ENCODE measurements around the gene SPR. TPM values are rescaled to one million over a fixed set of nuclear protein-coding genes. Genes with fewer than 3 reads are reported as not detected.

SPR gene
- total RNA-seq, 1 donor from 2014 or later: 0.98 TPM

- intact Hi-C loops (cut with micrococcal nuclease): loop anchor here (5.0 kb wide), 1 partner anchor 377 kb away; the partner anchor contains the start of gene EGR4
Measured at GRCh38 chr2:72915320-72915906, 28.2 kb downstream of the SPR start.

- intact Hi-C loops (cut with micrococcal nuclease): loop anchor here (2.0 to 5.0 kb wide), 2 partner anchors 29 to 376 kb away; partner anchors contain the start of genes EGR4 and SPR
Measured at GRCh38 chr2:72915907-72916742, 28.9 kb downstream of the SPR start.

GRCh38 chr2:72916743-72917137, 29.5 kb downstream of the SPR start:
- intact Hi-C loops (cut with micrococcal nuclease): loop anchor here (1.0 to 5.0 kb wide), 3 partner anchors 10 to 376 kb away; partner anchors contain the start of genes EGR4 and SPR

- intact Hi-C loops (cut with micrococcal nuclease): loop anchor here (1.0 to 5.0 kb wide), 3 partner anchors 9 to 375 kb away; partner anchors contain the start of genes EGR4 and SPR
Measured at GRCh38 chr2:72917138-72917876, 30.1 kb downstream of the SPR start, which contains the start of gene EMX1. EMX1 (plus strand) TSS chr2:72917519; CDS start chr2:72917853, 334 bp downstream.

GRCh38 chr2:72917877-72918553, 30.8 kb downstream of the SPR start:
- intact Hi-C loops (cut with micrococcal nuclease): loop anchor here (1.0 to 5.0 kb wide), 3 partner anchors 8 to 374 kb away; partner anchors contain the start of genes EGR4 and SPR

GRCh38 chr2:72919414-72920317, 32.5 kb downstream of the SPR start:
- intact Hi-C loops (cut with micrococcal nuclease): loop anchor here (2.0 to 5.0 kb wide), 2 partner anchors 373 to 771 kb away; partner anchors contain the start of gene EGR4

- intact Hi-C loops (cut with micrococcal nuclease): loop anchor here (2.0 kb wide), 1 partner anchor 772 kb away; no protein-coding TSS in a partner anchor
Measured at GRCh38 chr2:72920318-72921087, 33.3 kb downstream of the SPR start.

GRCh38 chr2:72921088-72921851, 34.1 kb downstream of the SPR start:
- intact Hi-C loops (cut with micrococcal nuclease): loop anchor here (2.0 kb wide), 1 partner anchor 772 kb away; no protein-coding TSS in a partner anchor

- intact Hi-C loops (cut with micrococcal nuclease): loop anchor here (2.0 kb wide), 1 partner anchor 773 kb away; no protein-coding TSS in a partner anchor
Measured at GRCh38 chr2:72921853-72922252, 34.6 kb downstream of the SPR start.

GRCh38 chr2:72923833-72924352, 36.7 kb downstream of the SPR start:
- intact Hi-C loops (cut with micrococcal nuclease): no loop called here

GRCh38 chr2:72924353-72925240, 37.4 kb downstream of the SPR start:
- intact Hi-C loops (cut with micrococcal nuclease): loop anchor here (5.0 kb wide), 1 partner anchor 62 kb away; no protein-coding TSS in a partner anchor

- intact Hi-C loops (cut with micrococcal nuclease): loop anchor here (5.0 kb wide), 1 partner anchor 63 kb away; no protein-coding TSS in a partner anchor
Measured at GRCh38 chr2:72925328-72925943, 38.2 kb downstream of the SPR start.

- intact Hi-C loops (cut with micrococcal nuclease): loop anchor here (1.0 to 5.0 kb wide), 2 partner anchors 9 to 64 kb away; partner anchors contain the start of gene EMX1
Measured at GRCh38 chr2:72926368-72926767, 39.2 kb downstream of the SPR start.

- intact Hi-C loops (cut with micrococcal nuclease): loop anchor here (1.0 to 5.0 kb wide), 2 partner anchors 10 to 65 kb away; partner anchors contain the start of gene EMX1
Measured at GRCh38 chr2:72926811-72927465, 39.7 kb downstream of the SPR start.

Measured in T-helper 1 cell treated with Interleukin-12 subunit alpha and Interleukin-12 subunit beta and Interleukin-4 antibody, amounts not matched to agents 30 ng/mL and 1 ng/mL, for 36 hours (primary cell).